Measurements from ENCODE around the gene ERBB3.
"Not testable (repeated sequence)": the region's sequence is repeated elsewhere in the genome, so short reads cannot be mapped to it uniquely, and the experiment has no call there.

Gene ERBB3

DNA sequence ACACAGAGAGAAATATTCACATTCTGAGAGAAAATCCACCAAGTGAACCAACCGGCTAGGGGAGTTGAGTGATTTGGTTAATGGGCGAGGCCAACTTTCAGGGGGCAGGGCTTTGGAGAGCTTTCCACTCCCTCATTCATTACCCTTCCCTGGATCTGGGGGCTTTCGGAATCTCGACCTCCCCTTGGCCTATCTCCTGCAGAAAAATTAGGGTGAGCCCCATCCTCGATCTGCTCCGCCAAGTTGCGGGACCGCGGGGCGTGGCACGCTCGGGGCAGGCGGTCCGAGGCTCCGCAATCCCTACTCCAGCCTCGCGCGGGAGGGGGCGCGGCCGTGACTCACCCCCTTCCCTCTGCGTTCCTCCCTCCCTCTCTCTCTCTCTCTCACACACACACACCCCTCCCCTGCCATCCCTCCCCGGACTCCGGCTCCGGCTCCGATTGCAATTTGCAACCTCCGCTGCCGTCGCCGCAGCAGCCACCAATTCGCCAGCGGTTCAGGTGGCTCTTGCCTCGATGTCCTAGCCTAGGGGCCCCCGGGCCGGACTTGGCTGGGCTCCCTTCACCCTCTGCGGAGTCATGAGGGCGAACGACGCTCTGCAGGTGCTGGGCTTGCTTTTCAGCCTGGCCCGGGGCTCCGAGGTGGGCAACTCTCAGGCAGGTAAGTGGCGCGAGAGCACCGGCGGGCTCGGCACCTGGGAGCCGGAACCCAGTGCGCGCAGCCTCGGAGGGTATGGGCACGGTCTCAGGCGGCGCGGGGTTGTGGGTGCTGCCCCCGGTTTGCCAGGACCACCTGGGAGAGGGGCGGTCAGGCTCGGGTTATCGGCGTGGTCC lies at the start of gene ERBB3:
Gene ERBB3, plus strand, starts transcription at position 443 of the 833 bp plus-strand sequence. Its CDS starts 136 bp downstream, at position 579.
- peak; percentile 67 for DNase-seq (ENCODE audit: low read depth)

GRCh38 chr12:56031987-56032386 lies 48.0 kb upstream of the ERBB3 start:
- no peak for DNase-seq (ENCODE audit: low read depth)

- no peak for DNase-seq (ENCODE audit: low read depth)
These were observed 45.2 kb upstream of the ERBB3 start for GRCh38 chr12:56034586-56035332.

DNA sequence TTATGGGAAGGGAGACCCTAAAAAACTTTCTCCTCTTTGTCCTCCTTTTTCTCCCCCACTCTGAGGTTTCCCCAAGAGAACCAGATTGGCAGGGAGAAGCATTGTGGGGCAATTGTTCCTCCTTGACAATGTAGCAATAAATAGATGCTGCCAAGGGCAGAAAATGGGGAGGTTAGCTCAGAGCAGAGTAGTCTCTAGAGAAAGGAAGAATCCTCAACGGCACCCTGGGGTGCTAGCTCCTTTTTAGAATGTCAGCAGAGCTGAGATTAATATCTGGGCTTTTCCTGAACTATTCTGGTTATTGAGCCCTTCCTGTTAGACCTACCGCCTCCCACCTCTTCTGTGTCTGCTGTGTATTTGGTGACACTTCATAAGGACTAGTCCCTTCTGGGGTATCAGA lies 42.8 kb upstream of the ERBB3 start:
- DNase-seq (ENCODE audit: low read depth): no peak

GRCh38 chr12:56038022-56038655 lies 41.8 kb upstream of the ERBB3 start:
- DNase-seq (ENCODE audit: low read depth): no peak

DNA sequence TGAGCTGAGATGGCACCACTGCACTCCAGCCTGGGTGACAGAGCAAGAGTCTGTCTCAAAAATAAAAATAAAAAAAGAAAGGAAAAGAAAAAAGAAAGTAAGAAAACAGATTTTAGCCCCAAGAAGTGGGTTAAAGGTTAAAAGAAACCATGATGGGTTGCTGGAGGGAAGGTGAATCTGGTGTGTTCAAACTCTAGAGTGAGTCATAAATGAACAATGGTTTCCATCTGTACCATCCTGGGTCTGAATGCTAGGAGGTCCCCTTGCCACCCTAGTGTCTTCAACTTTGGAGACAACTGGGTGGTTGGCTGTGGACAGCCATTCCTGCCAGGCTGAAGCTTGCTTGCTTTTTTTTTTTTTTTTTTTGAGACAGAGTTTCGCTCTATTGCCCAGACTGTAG lies 39.8 kb upstream of the ERBB3 start:
- DNase-seq (ENCODE audit: low read depth): no peak

DNA sequence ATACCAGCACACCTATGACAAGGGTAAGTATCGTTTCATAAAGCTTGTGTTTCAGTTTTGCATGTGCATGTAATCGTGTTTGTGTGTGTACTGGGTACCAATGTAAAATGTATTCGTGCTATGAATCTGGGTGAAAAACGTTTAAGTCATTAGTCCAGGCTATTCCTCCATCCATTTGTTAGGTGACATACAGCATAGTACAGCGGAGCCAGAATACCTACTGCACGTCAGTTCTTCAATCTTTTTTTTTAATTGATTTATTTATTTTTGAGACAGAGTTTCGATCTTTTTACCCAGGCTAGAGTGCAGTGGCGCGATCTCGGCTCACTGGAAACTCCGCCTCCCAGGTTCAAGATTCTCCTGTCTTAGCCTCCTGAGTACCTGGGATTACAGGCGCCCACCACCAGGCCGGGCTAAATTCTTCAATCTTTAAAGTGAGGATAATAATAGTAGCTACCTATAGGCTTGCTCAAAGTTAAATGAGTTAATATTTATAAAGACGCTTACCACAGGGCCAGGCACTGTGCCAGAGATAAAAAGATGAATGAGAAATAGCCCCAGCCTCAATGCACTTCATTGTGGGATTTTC lies 38.9 kb upstream of the ERBB3 start:
- no peak for DNase-seq (ENCODE audit: low read depth)

- DNase-seq (ENCODE audit: low read depth): peak; percentile 84
These were observed 38.2 kb upstream of the ERBB3 start, which contains the start of gene RPS26 for GRCh38 chr12:56041552-56042429. Gene RPS26 (plus strand): TSS chr12:56041918. CDS start chr12:56042167, 249 bp downstream.

DNA sequence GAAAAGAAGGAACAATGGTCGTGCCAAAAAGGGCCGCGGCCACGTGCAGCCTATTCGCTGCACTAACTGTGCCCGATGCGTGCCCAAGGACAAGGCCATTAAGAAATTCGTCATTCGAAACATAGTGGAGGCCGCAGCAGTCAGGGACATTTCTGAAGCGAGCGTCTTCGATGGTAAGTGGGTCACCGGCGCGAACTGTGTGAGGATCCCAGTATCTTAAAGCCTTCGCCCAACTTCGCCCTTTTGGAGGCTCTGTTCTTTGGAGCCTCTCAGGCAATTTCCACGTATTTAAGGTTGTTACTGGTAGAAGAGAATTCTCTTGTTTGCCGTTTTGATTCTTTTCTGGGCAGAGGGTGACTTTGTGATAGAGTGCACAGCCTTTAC lies 37.5 kb upstream of the ERBB3 start:
- not testable (repeated sequence) for DNase-seq (ENCODE audit: low read depth)

GRCh38 chr12:56042843-56043242 lies 37.1 kb upstream of the ERBB3 start:
- no peak for DNase-seq (ENCODE audit: low read depth)

DNA sequence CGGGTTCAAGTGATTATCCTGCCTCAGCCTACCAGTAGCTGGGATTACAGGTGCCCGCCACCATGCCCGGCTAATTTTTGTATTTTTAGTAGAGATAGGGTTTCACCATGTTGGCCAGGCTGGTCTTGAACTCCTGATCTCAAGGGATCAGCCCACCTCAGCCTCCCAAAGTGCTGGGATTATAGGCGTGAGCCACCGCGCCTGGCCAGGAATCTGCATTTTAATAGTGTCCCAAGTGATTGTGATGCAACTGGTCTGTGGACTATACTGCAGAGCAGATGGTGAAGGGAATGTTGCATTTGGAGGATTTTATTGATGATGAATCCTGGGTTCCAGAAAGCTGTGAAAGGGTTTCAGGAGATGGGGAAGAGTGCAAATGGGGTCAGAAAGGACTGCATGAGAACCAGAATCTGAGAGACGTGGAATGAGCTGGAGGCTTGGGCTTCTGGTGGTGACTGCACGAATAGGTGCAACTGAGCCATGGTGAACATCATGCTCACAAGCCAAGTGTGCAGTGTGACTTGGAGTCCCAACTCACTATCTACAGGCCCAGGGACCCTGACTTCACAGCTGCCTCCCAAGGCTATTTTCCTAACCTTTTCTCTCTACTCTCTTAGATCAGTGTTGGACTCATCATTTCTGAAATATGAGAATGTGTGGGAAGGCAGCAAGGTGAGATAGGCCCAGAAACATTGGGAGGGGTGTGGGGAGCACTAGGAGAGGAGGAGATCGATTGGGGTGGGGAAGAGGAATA lies 33.8 kb upstream of the ERBB3 start:
- no peak for DNase-seq (ENCODE audit: low read depth)

DNA sequence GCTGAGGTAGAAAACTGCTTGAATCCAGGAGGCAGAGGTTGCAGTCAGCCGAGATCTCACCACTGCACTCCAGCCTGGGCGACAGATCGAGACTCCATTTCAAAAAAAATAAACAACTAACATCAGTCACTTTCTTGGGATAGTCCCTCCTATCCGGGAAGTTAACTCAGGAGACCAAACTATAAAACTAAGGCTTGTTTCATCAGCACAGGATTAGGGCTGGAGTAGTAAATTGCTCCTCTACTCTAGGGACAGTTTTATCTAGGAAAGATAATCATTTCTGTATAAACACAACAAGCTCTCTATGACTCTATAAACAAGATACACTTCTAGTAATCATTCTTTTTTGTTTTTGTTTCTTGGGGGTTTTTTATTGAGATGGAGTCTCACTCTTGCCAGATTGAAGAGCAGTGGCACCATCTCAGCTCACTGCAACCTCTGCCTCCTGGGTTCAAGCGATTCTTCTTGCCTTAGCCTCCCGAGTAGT lies 26.5 kb upstream of the ERBB3 start:
- DNase-seq (ENCODE audit: low read depth): no peak

DNA sequence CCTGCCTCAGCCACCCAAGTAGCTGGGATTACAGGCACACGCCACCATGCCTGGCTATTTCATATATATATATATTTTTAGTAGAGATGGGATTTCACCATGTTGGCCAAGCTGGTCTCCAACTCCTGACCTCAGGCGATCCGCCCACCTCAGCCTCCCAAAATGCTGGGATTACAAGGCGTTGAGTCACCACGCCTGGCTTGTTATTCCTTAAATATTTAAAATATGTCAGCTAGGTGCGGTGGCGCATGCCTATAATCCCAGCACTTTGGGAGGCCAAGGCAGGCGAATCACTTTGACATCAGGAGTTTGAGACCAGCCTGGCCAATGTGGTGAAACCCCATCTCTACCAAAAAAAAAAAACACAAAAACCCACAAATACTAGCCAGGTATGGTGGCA lies 20.0 kb upstream of the ERBB3 start:
- DNase-seq (ENCODE audit: low read depth): not testable (repeated sequence)

GRCh38 chr12:56061982-56062381 lies 18.0 kb upstream of the ERBB3 start:
- no peak for DNase-seq (ENCODE audit: low read depth)

GRCh38 chr12:56062996-56063395 lies 17.0 kb upstream of the ERBB3 start:
- no peak for DNase-seq (ENCODE audit: low read depth)

DNA sequence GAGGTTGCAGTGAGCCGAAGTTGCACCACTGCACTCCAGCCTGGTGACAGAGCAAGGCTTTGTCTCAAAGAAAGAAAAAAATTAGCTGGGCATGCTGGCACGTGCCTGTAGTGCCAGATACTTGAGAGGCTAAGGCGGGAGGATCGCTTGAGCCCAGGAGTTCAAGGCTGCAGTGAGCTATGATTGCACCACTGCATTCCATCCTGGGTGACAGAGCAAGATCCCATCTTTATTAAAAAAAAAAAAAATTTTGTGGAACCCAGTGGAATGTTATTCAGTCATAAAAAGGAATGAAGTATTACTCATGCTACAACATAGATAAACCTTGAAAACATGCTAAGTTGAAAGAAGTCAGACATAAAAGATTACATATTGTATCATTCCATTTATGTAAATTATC lies 8.3 kb upstream of the ERBB3 start:
- DNase-seq (ENCODE audit: low read depth): no peak

DNA sequence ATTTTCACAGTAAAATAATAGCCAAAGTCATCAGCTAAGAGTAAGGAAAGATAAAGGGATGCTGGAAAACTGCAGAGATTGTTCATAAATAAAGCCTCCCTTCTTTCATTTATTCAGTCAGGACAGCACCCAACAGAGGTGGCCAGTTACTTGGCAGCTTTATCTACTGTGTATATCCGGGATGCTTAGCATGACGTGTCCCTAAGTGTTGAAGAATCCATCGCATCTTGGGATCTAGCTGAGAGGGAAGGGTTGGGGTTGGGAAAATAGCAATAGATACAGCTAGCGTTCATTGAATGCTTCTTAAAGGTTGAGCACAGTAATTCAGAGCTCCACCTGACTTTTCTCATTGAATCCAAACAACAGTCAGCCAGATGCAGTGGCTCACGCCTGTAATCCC lies 5.6 kb upstream of the ERBB3 start:
- no peak for DNase-seq (ENCODE audit: low read depth)

DNA sequence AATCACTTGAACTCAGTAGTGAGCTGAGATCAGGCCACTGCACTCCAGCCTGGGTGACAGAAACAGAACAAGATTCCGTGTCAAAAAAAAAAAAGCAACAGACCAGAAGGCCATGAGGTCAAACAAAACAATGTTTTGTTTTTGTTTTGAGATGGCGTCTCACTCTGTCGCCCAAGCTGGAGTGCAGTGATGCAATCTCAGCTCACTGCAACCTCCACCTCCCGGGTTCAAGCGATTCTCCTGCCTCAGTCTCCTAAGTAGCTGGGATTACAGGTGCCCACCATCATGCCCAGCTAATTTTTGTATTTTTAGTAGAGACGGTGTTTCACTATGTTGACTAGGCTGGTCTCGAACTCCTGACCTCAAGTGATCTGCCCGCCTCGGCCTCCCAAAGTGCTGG lies 2.0 kb upstream of the ERBB3 start:
- DNase-seq (ENCODE audit: low read depth): not testable (repeated sequence)

- DNase-seq (ENCODE audit: low read depth): no peak
These were observed 1.5 kb upstream of the ERBB3 start for GRCh38 chr12:56078427-56078826.

- peak; percentile 37 for DNase-seq (ENCODE audit: low read depth)
These were observed 838 bp upstream of the ERBB3 start for GRCh38 chr12:56078931-56079722.

Data from activated T-helper 9 cell treated with anti-CD3 and anti-CD28 coated beads, Interleukin-2, amount 50 U/mL, for 16 hours (primary cell).